Daoy (cell line): ENCODE data around the gene STIM1. TPM values are rescaled to one million over a fixed set of nuclear protein-coding genes. Genes with fewer than 3 reads are reported as not detected.
"Not testable (repeated sequence)": the region's sequence is repeated elsewhere in the genome, so short reads cannot be mapped to it uniquely, and the experiment has no call there.

Experiments used
- DNase-seq: peaks from one replicate; pipeline ENCODE4 v3.0.0-alpha.2; 2015; ENCODE audit warnings: low read depth
- total RNA-seq: library from RNA; depleted of rRNA; stranded (reverse); fragments of >200 nt; shearing (Covaris generic); gene quantifications from 2 replicates; pipeline ENCODE4 v1.2.3, GENCODE V29; 2014; rRNA removed

Gene STIM1
- total RNA-seq, 1 experiment from 2014 or later = 7.7 TPM

DNA sequence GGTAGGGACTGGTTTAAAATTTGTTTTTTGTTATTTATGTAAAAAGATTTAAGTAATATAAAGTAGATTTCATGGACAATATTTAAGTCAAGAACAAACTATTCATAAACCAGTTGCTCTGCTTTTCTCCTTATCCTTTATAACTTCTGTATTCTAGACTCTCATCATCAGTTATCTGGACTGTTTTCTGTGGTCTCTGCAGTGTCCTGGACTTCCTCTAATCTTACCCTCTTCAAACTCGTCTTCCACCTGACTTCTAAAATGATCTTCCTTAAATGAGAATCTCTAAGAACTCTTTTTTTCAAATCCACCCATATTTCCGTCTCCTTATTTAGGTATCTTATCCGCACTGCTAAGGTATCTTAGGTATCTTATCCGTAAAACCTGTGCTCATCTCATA, 247.2 kb downstream of the STIM1 start:
- DNase-seq = no peak

DNA sequence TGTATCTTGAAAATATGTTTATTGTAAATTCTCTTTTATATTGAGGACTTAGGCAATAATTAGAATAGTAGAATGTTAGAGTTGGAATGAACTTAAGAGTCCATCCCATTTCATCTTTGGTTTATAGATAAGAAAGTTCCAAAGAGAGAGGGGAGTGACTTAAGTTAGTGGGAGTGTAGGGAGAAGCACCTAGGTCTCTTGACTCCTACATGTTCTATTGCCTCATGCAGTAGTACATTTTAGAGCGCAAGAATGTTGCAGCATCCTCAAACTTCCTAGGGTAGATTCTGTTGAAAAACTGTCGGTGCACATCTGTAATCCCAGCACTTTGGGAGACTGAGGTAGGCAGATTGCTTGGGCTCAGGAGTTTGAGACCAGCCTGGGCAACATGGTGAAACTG, 247.8 kb downstream of the STIM1 start:
- no peak for DNase-seq

DNA sequence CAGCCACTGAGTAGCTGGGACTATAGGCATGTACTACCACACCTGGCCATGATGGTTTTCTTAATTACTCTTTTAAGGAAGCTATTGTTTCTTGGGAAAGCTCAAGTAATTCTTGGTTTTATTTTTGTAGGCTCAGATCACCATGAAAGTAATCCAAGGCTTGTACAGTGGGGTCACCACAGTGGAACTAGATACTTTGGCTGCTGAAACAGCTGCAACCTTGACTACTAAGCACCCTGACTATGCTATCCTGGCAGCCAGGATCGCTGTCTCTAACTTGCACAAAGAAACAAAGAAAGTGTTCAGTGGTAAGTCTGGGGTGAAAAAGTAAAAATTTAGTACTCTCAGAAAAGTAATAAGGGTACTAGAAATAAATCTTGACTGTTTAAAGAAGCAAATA, 250.5 kb downstream of the STIM1 start:
- no peak for DNase-seq

DNA sequence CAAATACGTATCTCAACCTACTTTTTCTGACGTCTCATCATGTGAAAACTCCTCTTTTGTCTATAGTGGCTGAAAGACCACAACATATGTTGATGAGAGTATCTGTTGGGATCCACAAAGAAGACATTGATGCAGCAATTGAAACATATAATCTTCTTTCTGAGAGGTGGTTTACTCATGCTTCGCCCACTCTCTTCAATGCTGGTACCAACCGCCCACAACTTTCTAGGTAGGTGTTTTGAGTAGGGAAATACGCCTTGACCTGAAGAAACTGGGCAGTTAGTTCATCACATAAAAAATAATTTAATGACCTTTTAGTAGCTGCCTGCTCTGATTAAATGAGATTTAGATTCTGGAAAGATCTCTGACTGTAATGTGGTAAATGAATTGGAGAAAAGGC, 256.4 kb downstream of the STIM1 start:
- DNase-seq = no peak

DNA sequence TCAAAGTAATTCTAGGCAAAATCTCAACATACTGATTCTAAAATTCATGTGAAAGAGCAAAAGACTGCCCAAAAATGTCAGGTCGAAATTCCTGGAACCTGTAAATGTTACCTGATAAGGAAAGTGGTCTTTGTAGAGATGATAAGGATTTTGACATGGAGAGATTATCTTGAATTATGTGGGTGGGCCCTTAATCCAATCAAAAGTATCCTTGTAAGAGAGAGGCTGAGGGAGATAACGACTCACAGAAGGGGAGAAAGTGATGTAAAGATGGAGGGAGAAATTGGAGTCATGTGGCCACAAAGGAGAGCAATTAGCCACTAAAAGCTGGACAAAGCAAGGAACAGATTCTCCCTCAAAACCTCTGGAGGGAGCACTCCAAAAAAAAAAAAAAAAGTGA, 259.7 kb downstream of the STIM1 start:
- no peak for DNase-seq

DNA sequence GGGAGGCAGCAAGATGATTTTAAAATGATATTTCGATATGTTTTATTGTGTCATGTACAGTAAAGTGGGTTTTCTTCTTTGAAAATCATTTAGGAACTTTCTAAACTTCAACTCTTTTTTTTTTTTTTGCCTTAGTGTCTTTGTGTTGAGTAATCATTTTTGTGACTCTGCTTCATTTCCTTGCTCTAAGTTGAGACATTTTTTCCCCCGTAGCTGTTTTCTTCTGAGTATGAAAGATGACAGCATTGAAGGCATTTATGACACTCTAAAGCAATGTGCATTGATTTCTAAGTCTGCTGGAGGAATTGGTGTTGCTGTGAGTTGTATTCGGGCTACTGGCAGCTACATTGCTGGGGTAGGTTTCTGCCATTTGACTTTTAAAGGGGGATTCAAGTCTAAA, 262.6 kb downstream of the STIM1 start:
- no peak for DNase-seq

DNA sequence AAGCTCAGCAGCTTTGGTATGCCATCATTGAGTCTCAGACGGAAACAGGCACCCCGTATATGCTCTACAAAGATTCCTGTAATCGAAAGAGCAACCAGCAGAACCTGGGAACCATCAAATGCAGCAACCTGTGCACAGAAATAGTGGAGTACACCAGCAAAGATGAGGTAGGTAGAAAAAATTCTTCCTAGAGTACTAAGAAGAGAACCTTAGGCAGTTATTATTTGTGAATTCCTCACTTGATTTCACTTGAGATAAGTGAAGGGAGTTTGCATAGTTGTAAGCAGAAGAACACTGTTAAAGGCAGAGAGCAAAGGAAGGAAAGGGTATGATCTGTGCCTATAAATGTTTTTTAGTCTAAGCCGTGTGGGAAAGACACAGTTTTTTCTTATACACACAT, 267.8 kb downstream of the STIM1 start:
- DNase-seq = no peak

DNA sequence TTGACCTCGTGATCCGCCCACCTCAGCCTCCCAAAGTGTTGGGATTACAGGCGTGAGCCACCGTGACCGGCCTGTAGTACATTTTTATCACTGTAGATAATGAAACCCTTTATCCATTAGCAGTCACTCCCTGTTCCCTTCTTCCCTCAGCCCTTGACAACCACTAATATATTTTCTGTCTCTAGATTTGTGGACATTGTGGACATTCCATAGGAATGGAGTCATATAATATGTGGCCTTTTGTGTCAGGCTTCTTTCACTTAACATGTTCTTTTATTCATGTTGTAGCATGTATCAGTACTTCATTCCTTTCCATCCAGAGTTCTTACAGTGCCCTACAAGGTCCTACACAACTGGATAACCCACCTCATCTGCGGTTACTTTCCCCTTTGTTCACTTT, 269.7 kb downstream of the STIM1 start:
- no peak for DNase-seq

DNA sequence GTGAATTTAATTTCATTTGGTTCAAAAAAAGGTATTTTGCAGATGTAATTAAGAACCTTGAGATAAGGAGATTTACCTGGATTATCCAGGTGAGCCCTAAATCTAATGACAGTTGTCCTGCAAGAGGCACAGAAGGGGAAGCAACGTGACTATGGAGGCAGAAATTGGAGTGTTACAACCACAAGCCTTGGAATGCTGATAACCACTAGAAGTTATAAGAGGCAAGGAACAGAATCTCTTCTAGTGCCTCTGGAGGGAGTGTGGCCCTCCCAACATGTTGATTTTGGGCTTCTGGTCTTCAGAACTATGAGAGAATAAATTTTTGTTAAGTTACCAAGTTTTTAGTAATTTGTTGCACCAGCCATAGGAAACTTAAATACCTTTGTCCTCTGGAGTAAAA, 271.9 kb downstream of the STIM1 start:
- DNase-seq = no peak

DNA sequence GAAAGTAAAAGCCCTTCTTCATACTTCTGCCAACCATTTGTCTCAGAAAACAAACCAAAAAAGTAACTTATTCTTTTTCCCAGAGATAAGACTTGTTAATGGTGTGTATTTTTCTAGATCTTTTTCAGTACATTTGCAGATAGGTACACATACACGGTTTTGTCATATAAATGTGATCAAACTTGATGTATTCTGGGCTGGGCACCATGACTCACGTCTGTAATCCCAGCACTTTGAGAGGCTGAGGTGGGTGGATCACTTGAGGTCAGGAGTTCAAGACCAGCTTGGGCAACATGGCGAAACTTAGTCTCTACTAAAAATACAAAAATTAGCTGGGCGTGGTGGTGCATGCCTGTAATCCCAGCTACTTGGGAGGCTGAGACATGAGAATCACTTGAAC, 274.8 kb downstream of the STIM1 start:
- not testable (repeated sequence) for DNase-seq

DNA sequence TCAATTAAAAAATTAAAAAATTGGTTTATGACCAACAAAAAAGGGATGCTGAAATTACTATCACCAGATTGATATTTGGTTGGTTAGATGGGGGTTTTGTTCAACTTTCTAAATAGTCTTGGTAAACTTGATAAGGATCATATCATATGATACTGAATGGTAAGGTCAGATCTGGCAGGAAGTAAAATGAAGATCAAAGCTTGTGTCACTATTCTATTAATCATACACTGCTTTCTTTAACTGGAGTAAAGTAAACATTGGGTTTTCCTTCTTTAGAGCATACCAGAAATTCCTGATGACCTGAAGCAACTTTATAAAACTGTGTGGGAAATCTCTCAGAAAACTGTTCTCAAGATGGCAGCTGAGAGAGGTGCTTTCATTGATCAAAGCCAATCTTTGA, 279.3 kb downstream of the STIM1 start:
- no peak for DNase-seq

DNA sequence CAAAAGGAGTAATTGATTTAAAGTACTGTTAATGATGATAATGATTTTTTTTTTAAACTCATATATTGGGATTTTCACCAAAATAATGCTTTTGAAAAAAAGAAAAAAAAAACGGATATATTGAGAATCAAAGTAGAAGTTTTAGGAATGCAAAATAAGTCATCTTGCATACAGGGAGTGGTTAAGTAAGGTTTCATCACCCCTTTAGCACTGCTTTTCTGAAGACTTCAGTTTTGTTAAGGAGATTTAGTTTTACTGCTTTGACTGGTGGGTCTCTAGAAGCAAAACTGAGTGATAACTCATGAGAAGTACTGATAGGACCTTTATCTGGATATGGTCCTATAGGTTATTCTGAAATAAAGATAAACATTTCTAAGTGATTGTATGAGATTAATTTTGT, 283.0 kb downstream of the STIM1 start:
- no peak for DNase-seq

DNA sequence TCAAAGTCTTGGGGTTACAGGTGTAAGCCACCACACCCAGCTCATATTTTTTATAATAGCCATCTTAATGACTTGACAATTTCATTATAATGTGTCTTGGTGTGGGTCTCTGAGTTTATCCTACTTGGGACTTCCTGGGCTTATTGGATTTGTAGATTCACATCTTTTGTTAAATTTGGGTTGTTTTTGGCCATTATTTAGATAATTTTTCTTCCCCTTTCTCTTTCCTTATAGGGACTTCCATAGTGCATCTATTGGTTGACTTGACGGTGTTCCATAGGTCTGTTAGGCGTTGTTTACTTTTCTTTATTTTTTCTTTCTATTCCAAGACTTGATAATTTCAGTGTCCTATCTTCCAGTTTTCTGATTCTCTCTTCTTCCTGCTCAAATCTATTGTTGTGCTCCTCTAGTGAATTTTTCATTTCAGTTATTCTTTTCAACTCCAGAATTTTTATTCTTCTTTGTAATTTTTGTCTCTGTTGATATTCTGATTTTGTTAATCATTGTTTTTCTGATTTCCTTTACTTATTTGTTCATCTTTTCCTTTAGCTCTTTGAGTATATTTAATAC, 284.7 kb downstream of the STIM1 start:
- no peak for DNase-seq

Other genes with a start within 250 kb of the STIM1 start
- 0.46 TPM in 1 of 2 replicates, not detected in the other for gene ART5, start 213.7 kb upstream of the STIM1 start, total RNA-seq
- gene ART1, start 210.5 kb upstream of the STIM1 start, total RNA-seq = not detected in 2 replicates
- gene CHRNA10, start 184.3 kb upstream of the STIM1 start, total RNA-seq = 0.27 and 0.86 TPM in 2 replicates
- 76.7 and 79.0 TPM in 2 replicates for gene NUP98, start 58.1 kb upstream of the STIM1 start, total RNA-seq
- gene PGAP2, start 47.1 kb upstream of the STIM1 start, total RNA-seq = 6.8 and 14.5 TPM in 2 replicates
- 13.4 and 17.3 TPM in 2 replicates for gene RHOG, start 14.7 kb upstream of the STIM1 start, total RNA-seq
- 144 and 157 TPM in 2 replicates for gene RRM1, start 239.1 kb downstream of the STIM1 start, total RNA-seq